ENCODE data around the gene FNDC5. TPM values are rescaled to one million over a fixed set of nuclear protein-coding genes. Genes with fewer than 3 reads are reported as not detected.

FNDC5 gene
- total and polyA plus RNA-seq, 9 of the 15 experiments (the other 6 are each of a cell fraction or from before 2014, with no cell fraction given) = 0.06 to 2.1 (median 0.22) TPM

DNA sequence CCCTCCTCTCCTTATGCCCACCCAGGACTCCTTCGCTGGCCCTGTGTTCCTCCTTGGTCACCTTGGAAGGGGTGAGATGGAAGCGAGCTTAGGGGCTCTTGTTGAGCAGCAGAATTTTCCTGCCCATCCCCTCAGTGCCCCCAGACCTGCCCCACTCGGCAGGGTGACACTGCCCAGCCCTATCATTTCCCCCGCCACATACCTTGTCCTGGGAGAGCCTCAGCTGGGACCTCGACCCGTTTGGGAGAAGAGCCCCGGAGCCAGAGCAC, 1.4 kb upstream of the FNDC5 start:
- H3K4me2 ChIP-seq (ENCODE audit: insufficient read depth, low read length) = no peak overlapping the region
- CTCF ChIA-PET (ENCODE audit: low intra/inter-chr PET ratio) = interaction anchor here (0.5 to 2.9 kb wide), 6 partner anchors 14 to 856 kb away, joined by 3 to 26 read pairs (median 5); partner anchors contain the start of gene HPCA

More for the DNA sequence above, 1.4 kb upstream of the FNDC5 start:
- peak overlapping the region in 1 of 2 experiments; percentile 22; a peak in 1 of 4 replicates for H3K9ac ChIP-seq (ENCODE audit: insufficient read depth in 1 of 2, low read depth in 2 of 2, low read length in 2 of 2)
- FAIRE-seq (no peak), DNase-seq (ENCODE audit: extremely low read depth in 1 of 4, low spot score in 3 of 4) (peak in 1 of 4 experiments; percentile 14), ATAC-seq (no peak)
- BruUV-seq (replicated peaks) = no TSS peak
- H3K9me3 ChIP-seq (replicated peaks; ENCODE audit: control insufficient read depth, insufficient read depth, low read depth, low read length) = no peaks in the 10 kb centered on the region
- WGBS (ENCODE audit: insufficient coverage, low coverage, missing lambda C conversion rate) = 26% methylated on average over 7 of the region's 7 CpGs
- no peaks in the 10 kb centered on the region for H3K79me2 ChIP-seq (ENCODE audit: control insufficient read depth, insufficient read depth, low read length)
- H3K4me1 ChIP-seq (replicated peaks in 1 of 2; ENCODE audit: control insufficient read depth in 2 of 2, insufficient read depth in 2 of 2, low read length in 2 of 2) = peaks cover 7 to 21% of the 10 kb centered on the region in 2 experiments; a peak in 4 of 5 replicates
- in situ Hi-C loops (cut with MboI) (loop anchor here (5.0 kb wide), 1 partner anchor 350 kb away; no protein-coding TSS in a partner anchor), intact Hi-C loops (cut with micrococcal nuclease) (loop anchor here (1.0 to 5.0 kb wide), 4 partner anchors 100 to 470 kb away; no protein-coding TSS in a partner anchor)
- H4K20me1 ChIP-seq (replicated peaks; ENCODE audit: control insufficient read depth, insufficient read depth, low read length) = peaks cover 14% of the 10 kb centered on the region
- POLR2A ChIA-PET = interaction anchor here (0.6 to 1.3 kb wide), 3 partner anchors 10 to 34 kb away, joined by 3 read pairs; no protein-coding TSS in a partner anchor
- H3K27ac ChIP-seq (ENCODE audit: extremely low read depth, low read depth, low read length) = no peak overlapping the region
- no peaks in the 10 kb centered on the region for H3K36me3 ChIP-seq (ENCODE audit: control insufficient read depth, insufficient read depth, low read length)
- H3K4me3 ChIP-seq = no peak overlapping the region
- no peak for TF ChIP-seq CTBP1 (IDR thresholded peaks at IDR 0.05; ENCODE audit: borderline replicate concordance)
- no peak for TF ChIP-seq ETV5 (CRISPR knock-in tag; IDR thresholded peaks at IDR 0.05; ENCODE audit: low read depth)
- no peak for TF ChIP-seq BCL6 (CRISPR knock-in tag; IDR thresholded peaks at IDR 0.05)
- TF ChIP-seq ZNF76 (CRISPR knock-in tag; IDR thresholded peaks at IDR 0.05; ENCODE audit: borderline replicate concordance) = no peak
- no peak for TF ChIP-seq SLC30A9 (CRISPR knock-in tag; IDR thresholded peaks at IDR 0.05)
- TF ChIP-seq HDAC2 (IDR thresholded peaks at IDR 0.05) = no peak
- no peak for TF ChIP-seq ETS2 (tag; IDR thresholded peaks at IDR 0.05; ENCODE audit: borderline replicate concordance, poor library complexity, severe bottlenecking)
- no peak for TF ChIP-seq GABPB2 (CRISPR knock-in tag; conservative IDR thresholded peaks at IDR 0.05)
- no peak for TF ChIP-seq SMARCC2 (IDR thresholded peaks at IDR 0.05; ENCODE audit: low read depth)
- TF ChIP-seq FIP1L1 (IDR thresholded peaks at IDR 0.05; ENCODE audit: low read depth, low read length, poor library complexity, severe bottlenecking) = no peak
- TF ChIP-seq DACH1 (IDR thresholded peaks at IDR 0.05; ENCODE audit: partially characterized antibody) = no peak
- TF ChIP-seq CREM (IDR thresholded peaks at IDR 0.05; ENCODE audit: low read depth) = no peak
- no peak for TF ChIP-seq KHSRP (IDR thresholded peaks at IDR 0.05)
- no peak for TF ChIP-seq TEAD4 (IDR thresholded peaks at IDR 0.05; ENCODE audit: low read length)
- no peak for TF ChIP-seq TEAD4 (CRISPR knock-in tag; IDR thresholded peaks at IDR 0.05; ENCODE audit: borderline replicate concordance)
- TF ChIP-seq KLF16 (IDR thresholded peaks at IDR 0.05) = no peak
- no peak for TF ChIP-seq ATF2 (CRISPR knock-in tag; IDR thresholded peaks at IDR 0.05)
- H2AFZ ChIP-seq (ENCODE audit: low read depth, low read length) = no peak overlapping the region
- peaks cover 4 to 24% of the 10 kb centered on the region in 2 experiments; a peak in 3 of 5 replicates for H3K27me3 ChIP-seq (ENCODE audit: control insufficient read depth in 2 of 2, insufficient read depth in 2 of 2, low read length in 2 of 2)
- H3K9me1 ChIP-seq (ENCODE audit: control insufficient read depth, insufficient read depth, low read length) = no peaks in the 10 kb centered on the region

All from K562 (cell line).